ENCODE results near the gene NBL1. TPM values are rescaled to one million over a fixed set of nuclear protein-coding genes. Genes with fewer than 3 reads are reported as not detected.

Gene NBL1
- total and polyA plus RNA-seq, 9 of the 15 experiments (the other 6 are each of a cell fraction or from before 2014, with no cell fraction given), result 0.10 to 3.7 (median 1.8) TPM; not detected in 1

DNA sequence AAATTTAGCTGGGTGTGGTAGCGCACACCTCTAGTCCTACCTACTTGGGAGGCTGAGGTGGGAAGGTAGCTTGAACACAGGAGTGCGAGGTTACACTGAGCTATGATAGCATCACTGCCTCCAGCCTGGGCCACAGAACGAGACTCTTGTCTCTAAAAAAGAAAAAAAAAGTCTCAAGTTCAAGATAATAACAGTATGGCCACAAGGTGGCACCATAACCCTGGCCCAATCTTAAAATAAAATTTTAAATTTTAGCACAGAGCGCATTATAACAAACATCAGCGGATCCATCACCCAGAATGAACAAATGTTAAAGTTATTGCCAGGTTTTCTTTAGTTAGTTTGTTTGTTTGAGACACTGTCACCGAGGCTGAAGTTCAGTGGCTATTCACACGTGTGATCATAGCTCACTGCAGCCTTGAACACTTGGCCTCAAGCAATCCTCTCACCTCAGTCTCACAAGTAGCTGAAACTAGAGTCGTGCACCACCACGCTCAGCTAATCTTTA, 17.7 kb downstream of the NBL1 start:
- no peaks in the 10 kb centered on the region; the same call in 1 of the 2 replicates for H4K20me1 ChIP-seq (replicated peaks; ENCODE audit: control insufficient read depth, insufficient read depth, low read length)
- H3K9me1 ChIP-seq (ENCODE audit: control insufficient read depth, insufficient read depth, low read length), result no peaks in the 10 kb centered on the region
- H3K36me3 ChIP-seq (ENCODE audit: control insufficient read depth, insufficient read depth, low read length), result no peaks in the 10 kb centered on the region
- no peaks in the 10 kb centered on the region for H3K9me3 ChIP-seq (replicated peaks; ENCODE audit: control insufficient read depth, insufficient read depth, low read depth, low read length)
- FAIRE-seq, result peak; percentile 88
- ChIA-PET CTCF (ENCODE audit: low intra/inter-chr PET ratio) (interaction anchor here (0.6 to 1.2 kb wide), 3 partner anchors 41 to 44 kb away, joined by 3 to 8 read pairs (median 6); no protein-coding TSS in a partner anchor), POLR2A (interaction anchor here (0.6 to 2.1 kb wide), 4 partner anchors 10 to 446 kb away, joined by 3 to 4 read pairs (median 4); no protein-coding TSS in a partner anchor)
- no TSS peak for BruUV-seq (replicated peaks)
- H3K4me3 ChIP-seq, result no peak overlapping the region
- H3K4me2 ChIP-seq (ENCODE audit: insufficient read depth, low read length), result no peak overlapping the region
- no peak overlapping the region for H3K27ac ChIP-seq (ENCODE audit: extremely low read depth, low read depth, low read length)
- H2AFZ ChIP-seq (ENCODE audit: low read depth, low read length), result no peak overlapping the region
- H3K79me2 ChIP-seq (ENCODE audit: control insufficient read depth, insufficient read depth, low read length), result no peaks in the 10 kb centered on the region
- peaks cover 27 to 62% of the 10 kb centered on the region in 2 experiments; a peak in 4 of 5 replicates for H3K27me3 ChIP-seq (ENCODE audit: control insufficient read depth in 2 of 2, insufficient read depth in 2 of 2, low read length in 2 of 2)
- peaks cover 0 to 25% of the 10 kb centered on the region in 2 experiments; a peak in 2 of 5 replicates for H3K4me1 ChIP-seq (replicated peaks in 1 of 2; ENCODE audit: control insufficient read depth in 2 of 2, insufficient read depth in 2 of 2, low read length in 2 of 2)
- in situ Hi-C loops (cut with MboI) (loop anchor here (25.0 kb wide), 1 partner anchor 1049 kb away; no protein-coding TSS in a partner anchor), intact Hi-C loops (cut with micrococcal nuclease) (loop anchor here (1.0 to 5.0 kb wide), 2 partner anchors 43 to 151 kb away; no protein-coding TSS in a partner anchor)
- no peak for ATAC-seq
- no peak overlapping the region for H3K9ac ChIP-seq (ENCODE audit: insufficient read depth in 1 of 2, low read depth in 2 of 2, low read length in 2 of 2)
- 2% methylated on average over 9 of the region's 9 CpGs for WGBS (ENCODE audit: insufficient coverage, low coverage, missing lambda C conversion rate)
- DNase-seq (ENCODE audit: extremely low read depth in 1 of 4, low spot score in 3 of 4), result peak in 2 of 4 experiments; percentile 28 to 65
- peak; percentile 58 for TF ChIP-seq SMC3 (conservative IDR thresholded peaks at IDR 0.05; ENCODE audit: insufficient read depth, low read depth, low read length)
- TF ChIP-seq ZNF212 (CRISPR knock-in tag; IDR thresholded peaks at IDR 0.05), result no peak
- no peak for TF ChIP-seq ZNF780A (CRISPR knock-in tag; IDR thresholded peaks at IDR 0.05)
- TF ChIP-seq ZNF274 (IDR thresholded peaks at IDR 0.05; ENCODE audit: borderline replicate concordance, low read depth, low read length), result no peak
- TF ChIP-seq GTF2A2 (tag; IDR thresholded peaks at IDR 0.05), result no peak
- no peak for TF ChIP-seq ZNF41 (CRISPR knock-in tag; conservative IDR thresholded peaks at IDR 0.05)
- TF ChIP-seq STAT5A (IDR thresholded peaks at IDR 0.05; ENCODE audit: borderline replicate concordance, low read length), result no peak
- TF ChIP-seq, protein P1, sequence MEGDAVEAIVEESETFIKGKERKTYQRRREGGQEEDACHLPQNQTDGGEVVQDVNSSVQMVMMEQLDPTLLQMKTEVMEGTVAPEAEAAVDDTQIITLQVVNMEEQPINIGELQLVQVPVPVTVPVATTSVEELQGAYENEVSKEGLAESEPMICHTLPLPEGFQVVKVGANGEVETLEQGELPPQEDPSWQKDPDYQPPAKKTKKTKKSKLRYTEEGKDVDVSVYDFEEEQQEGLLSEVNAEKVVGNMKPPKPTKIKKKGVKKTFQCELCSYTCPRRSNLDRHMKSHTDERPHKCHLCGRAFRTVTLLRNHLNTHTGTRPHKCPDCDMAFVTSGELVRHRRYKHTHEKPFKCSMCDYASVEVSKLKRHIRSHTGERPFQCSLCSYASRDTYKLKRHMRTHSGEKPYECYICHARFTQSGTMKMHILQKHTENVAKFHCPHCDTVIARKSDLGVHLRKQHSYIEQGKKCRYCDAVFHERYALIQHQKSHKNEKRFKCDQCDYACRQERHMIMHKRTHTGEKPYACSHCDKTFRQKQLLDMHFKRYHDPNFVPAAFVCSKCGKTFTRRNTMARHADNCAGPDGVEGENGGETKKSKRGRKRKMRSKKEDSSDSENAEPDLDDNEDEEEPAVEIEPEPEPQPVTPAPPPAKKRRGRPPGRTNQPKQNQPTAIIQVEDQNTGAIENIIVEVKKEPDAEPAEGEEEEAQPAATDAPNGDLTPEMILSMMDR (IDR thresholded peaks at IDR 0.05 in 2 of 3, conservative IDR thresholded peaks at IDR 0.05 in 1 of 3; ENCODE audit: insufficient read depth in 2 of 3, low read depth in 1 of 3, low read length in 3 of 3), result peak; percentile 63 to 89 (median 78)
- TF ChIP-seq, protein P2, sequence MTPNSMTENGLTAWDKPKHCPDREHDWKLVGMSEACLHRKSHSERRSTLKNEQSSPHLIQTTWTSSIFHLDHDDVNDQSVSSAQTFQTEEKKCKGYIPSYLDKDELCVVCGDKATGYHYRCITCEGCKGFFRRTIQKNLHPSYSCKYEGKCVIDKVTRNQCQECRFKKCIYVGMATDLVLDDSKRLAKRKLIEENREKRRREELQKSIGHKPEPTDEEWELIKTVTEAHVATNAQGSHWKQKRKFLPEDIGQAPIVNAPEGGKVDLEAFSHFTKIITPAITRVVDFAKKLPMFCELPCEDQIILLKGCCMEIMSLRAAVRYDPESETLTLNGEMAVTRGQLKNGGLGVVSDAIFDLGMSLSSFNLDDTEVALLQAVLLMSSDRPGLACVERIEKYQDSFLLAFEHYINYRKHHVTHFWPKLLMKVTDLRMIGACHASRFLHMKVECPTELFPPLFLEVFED (CRISPR knock-in tag; conservative IDR thresholded peaks at IDR 0.05), result no peak
- TF ChIP-seq ESRRB (CRISPR knock-in tag; IDR thresholded peaks at IDR 0.05; ENCODE audit: borderline replicate concordance), result no peak
- TF ChIP-seq HCFC1 (IDR thresholded peaks at IDR 0.05; ENCODE audit: low read depth, low read length), result no peak
- 0 out of 2 replicates have a peak, but pooled peaks have one; percentile 30 for TF ChIP-seq ELF2 (CRISPR knock-in tag; IDR thresholded peaks at IDR 0.05)
- no peak for TF ChIP-seq NFYB (IDR thresholded peaks at IDR 0.05; ENCODE audit: extremely low read depth, insufficient read length)
- TF ChIP-seq, protein P3, sequence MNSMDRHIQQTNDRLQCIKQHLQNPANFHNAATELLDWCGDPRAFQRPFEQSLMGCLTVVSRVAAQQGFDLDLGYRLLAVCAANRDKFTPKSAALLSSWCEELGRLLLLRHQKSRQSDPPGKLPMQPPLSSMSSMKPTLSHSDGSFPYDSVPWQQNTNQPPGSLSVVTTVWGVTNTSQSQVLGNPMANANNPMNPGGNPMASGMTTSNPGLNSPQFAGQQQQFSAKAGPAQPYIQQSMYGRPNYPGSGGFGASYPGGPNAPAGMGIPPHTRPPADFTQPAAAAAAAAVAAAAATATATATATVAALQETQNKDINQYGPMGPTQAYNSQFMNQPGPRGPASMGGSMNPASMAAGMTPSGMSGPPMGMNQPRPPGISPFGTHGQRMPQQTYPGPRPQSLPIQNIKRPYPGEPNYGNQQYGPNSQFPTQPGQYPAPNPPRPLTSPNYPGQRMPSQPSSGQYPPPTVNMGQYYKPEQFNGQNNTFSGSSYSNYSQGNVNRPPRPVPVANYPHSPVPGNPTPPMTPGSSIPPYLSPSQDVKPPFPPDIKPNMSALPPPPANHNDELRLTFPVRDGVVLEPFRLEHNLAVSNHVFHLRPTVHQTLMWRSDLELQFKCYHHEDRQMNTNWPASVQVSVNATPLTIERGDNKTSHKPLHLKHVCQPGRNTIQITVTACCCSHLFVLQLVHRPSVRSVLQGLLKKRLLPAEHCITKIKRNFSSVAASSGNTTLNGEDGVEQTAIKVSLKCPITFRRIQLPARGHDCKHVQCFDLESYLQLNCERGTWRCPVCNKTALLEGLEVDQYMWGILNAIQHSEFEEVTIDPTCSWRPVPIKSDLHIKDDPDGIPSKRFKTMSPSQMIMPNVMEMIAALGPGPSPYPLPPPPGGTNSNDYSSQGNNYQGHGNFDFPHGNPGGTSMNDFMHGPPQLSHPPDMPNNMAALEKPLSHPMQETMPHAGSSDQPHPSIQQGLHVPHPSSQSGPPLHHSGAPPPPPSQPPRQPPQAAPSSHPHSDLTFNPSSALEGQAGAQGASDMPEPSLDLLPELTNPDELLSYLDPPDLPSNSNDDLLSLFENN (IDR thresholded peaks at IDR 0.05; ENCODE audit: low read depth in 2 of 2, low read length in 2 of 2), result no peak
